Inflammatory macrophage (primary cell): ENCODE results near the gene PPIF.

ENCODE experiments used
- DNase-seq, 2 donors: peaks; one replicate each; pipeline ENCODE4 v3.0.0-alpha.2; 2020 to 2022

Gene PPIF

DNA sequence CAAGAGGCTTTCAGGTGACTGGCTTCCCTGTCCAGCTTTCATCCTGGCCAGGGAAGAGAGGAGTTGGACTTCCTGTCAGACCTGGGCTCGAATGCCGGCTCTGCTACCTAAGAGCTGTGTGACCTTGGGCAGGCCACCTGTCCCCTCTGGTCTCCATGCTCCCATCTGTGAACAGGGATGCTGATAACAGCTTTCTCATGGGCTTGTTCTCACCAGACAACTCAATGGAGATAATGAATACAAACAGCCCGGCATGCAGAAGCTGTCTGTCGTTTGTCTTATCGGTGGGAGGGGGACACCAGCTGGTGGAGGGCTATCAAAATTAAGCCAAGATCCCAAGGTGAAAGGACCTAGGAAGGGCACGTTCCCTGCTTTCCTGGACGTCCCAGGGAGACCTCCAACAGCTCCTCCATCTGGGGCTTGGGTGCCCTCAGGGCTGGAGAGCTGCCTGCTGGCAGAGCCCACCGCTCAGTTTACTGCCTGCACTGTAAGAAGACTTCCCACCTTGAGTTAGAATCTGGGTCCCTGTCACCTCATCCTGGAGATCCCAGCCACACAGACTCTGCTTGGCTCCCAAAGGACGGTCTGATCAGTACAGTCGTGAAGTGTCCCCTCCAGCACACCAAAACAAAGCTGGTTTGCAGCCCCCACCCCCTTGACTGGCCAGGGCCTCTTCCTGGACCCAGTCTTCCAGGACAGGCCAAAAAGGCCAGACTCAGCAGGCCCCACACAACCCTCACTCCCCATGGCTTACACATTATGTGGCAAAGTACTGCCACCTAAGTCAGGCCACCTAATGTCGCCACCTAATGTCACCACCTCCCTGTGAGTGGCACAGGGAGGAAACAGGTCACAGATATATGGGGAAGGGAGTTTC is 40.9 kb downstream of the PPIF start:
- no peak for DNase-seq

DNA sequence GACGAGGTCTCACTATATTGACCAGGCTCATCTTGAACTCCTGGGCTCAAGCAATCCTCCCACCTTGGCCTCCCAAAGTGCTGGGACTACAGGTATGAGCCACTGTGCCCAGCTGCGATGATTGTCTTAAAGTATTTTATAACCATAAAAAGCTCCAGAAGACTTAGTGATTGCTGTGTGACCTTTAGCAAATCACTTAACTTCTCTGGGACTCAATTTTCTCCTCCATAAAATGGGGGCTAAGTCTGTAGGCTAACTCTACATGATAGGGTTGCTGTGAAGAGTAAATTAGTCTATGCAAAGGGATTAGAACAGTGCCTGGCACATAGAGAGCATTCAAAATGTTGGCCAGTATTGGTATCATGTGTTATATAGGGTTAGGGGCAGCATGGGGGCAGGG is 42.8 kb downstream of the PPIF start:
- no peak for DNase-seq

DNA sequence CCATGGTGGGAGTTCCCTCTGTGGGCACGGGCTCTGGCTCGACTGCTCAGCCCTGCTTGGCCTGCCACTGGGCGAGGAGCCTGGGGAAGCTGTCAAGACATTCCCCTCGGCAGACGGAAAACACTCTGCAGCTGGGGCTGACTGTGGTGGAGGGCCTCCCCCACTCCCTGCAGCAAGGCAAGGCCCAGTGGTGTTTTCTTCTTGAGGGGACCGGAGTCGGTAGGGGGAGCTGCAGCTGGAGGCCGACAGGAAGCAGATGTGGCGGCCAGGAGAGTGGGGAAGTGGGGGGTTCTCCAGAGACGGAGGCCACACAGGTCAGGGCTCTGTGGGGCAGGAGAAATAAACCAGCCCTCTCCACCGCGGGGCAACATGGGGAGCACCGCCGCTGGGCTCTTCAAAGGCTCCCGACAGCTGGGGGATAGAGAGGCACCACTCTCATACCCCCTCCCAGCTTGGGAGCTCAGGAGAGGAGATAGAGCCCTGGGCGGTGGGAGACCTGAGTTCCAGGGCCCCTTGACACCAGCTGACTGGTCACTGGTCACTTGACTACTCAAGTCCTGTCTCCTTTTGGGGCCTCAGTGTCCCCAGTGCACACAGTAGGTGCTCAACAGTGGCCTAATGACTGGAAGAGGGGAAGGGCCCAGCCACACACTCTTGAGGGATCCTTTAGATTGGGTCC is 43.4 kb downstream of the PPIF start:
- peak in 1 of 2 donors; percentile 34 for DNase-seq

DNA sequence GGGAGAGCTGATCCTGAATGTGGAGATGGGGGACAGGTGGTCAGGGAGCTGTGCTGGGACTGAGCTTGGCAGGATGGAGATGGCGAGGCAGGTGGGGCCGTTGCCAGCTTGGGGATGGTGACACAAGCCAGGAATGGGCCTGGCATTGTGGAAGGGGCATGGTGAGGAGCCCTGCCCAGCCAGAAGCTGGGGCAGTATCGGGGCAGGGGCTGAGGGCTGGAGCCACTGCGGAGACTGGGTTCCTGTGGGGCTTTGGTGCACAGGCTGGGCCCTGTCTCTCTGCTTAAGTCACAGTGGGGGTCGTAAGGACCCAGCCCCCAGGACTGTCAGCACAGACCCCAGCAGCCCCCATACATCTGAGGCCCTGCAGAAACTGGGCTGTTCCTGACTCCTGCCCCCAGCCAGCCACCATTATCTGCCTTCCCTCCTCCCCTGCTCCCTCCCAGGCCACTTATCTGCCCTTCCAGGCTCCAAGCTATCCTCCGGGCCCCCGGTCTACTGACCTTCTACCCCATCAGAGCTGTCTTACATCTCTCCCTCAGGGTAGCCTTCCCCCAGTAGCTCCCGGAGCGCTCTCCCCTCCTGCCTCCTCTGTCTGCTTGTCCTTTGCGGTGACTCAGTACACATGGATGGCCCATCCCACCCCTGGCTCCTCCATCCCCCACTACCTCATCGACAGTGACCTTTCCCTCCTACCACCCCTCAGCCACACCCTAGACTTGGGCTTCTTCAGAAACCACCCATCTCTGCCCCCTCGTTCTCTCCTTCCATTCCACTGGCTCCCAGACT is 44.2 kb downstream of the PPIF start:
- no peak for DNase-seq

DNA sequence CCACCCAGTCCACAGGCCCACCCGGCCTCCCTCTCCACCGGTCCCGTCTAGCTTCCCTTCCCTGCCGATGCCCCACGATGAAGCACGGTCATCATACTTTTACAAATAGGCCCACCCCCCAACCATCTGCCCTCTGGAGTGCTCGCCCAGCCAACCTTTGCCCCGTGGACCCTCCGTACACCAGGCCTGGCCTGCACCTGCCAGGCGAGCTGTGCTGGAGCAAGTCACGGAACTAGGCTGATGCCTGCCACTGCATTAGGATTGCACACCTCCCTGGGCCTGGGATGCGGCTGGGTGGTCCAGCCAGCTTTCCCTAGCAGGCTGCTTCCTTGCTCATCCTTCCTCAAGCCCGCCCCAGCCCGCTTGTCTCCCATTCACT is 44.7 kb downstream of the PPIF start:
- no peak for DNase-seq

DNA sequence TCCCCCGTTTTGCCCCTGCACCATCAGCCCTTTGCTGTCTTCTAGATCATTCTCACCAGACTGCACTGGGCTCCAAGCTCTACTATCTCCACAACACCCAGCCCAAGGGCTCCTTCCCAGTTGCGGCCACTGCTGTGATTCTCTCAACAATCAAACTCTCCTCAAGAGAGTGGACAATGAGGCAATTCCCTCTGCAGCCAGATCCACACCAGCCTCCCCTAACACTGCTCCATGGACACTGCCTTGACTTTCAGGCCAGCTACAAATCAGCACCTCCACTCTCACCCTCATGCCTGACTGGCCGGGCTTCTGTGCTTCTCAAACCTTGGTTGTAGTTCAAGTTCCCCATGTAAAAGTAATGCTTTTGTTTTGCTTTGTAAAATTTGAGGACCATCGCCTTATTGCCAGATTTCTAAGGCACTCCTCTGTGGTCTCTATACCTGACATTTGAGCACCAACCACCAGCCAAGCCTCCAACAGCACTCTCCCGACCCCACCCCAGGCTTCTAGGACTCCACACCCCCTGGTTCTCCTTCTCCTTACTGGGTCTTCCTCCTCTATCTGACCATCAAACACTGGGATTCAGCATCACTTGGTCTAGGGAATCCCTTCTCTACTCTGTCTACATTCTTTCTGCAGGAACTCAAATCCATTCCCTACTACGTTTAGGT is 45.4 kb downstream of the PPIF start:
- DNase-seq: no peak

DNA sequence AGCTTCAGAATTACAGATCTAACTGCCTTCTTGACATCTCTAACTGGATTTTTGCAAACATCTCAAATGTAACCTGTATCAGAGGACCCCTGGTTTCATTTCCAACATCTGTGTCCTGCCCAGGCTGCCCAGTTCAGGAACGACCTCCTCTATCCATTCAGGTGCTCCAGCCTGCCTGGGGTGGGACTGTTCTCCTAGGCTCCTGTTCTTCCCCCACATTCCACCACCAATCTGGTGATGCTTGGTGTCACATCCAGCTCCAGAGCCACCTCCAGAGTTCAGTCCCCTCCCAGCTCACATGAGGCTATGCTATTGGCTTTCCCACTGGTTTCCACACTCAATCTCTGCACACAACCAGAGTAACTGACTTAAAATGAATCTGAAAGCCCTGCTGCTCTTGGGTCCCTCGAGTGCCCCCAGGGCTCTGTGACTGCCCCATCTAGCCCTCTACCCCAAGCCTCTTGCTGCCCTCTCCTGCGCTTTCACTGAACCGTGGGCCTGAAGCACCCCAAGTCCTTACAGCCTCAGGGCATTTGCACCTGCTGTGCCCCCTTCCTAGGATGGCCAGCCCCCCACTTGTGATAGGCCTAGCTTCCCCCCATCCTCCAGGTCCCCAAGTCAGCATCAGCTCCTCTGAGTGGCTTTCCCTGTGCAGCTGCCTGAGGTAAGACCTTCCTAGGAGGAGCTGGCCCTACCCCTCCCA is 46.1 kb downstream of the PPIF start:
- DNase-seq: no peak

DNA sequence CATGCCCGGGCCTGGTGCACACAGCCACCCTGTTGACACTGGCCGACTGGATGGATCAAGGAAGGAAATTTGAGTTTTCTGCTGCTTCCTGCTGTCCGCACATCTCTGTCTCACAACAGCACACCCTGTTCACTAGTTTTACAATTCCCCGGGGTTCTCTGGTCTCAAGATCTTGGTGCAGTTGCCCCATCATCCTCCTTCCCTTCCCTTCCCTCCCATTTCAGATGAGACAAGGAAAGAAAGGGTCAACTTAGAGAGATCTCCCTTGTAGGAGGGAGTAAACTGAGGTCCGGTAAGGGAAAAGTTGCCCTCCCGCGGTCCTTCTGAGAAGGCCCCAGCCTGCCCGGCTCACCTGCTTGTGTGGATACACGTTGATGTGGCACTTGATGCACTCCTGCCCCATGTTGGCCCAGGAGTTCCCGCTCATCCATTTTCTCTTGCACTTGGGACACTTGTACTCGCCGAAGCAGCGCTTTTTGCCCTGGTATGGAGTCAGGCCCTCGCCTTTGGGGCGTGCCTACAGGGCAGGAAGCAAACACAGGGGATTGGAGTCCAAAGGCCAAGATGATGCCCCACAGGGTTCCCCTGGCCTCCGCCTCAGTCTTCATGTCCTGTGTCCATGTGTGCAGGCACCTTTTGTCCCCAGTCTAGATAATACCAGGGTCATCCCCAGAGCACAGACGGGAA is 46.8 kb downstream of the PPIF start:
- DNase-seq: no peak

DNA sequence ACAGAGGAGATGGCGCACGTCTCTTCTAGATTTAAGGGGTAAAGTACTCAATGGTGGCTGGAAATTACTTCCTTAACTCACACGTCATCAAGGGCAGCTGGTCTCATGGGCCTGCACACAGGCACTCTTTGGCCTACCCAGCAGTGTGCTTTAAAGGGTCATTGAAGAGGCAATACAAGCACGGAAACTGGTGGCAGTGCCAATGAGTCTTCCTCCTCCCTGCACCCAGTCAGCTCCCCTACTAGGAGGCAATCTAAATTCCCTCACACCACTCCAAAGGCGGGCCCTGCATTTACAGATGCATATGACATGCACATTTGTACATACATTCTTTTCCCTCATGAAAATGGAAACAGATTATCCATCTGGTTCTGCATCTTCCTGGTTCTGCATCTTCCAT is 47.4 kb downstream of the PPIF start:
- DNase-seq: no peak

DNA sequence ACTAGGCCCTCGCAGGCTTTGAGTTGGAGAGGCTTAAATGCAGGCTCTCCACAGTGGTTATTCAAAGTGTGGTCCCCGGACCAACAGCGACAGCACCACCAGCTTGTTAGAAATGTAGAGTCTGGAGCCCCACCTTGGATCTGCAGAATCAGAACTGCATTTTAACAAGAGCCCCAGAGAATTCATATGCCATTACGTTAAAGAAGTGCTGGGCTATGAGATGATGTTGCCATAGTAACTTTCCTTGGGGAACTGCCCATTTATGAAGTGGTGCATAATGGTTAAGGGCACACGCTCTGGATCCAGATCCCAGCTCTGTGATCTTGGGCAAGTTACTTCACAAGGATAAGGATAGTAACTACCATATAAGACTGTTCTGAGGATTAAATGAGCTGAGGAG is 49.3 kb downstream of the PPIF start:
- no peak for DNase-seq

DNA sequence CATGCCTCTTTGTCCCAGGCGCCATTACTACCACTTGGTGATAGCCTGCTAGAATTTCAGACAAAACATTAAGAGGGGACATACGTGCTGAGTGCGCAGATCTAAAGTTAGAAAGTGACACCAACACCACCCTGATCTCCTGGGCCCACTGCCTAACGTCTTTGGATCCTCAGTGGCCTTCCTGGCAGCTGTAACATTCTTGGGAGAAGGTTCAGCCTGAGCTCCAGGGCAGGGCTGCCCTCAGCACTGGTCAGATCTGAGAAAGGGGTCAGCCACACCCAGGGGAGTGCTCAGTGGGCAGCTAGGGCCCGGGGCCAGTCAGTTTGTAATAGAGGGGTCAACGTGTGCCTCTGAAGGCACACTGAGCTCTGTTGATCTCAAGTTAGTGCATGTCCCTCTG is 49.8 kb downstream of the PPIF start:
- DNase-seq: no peak

DNA sequence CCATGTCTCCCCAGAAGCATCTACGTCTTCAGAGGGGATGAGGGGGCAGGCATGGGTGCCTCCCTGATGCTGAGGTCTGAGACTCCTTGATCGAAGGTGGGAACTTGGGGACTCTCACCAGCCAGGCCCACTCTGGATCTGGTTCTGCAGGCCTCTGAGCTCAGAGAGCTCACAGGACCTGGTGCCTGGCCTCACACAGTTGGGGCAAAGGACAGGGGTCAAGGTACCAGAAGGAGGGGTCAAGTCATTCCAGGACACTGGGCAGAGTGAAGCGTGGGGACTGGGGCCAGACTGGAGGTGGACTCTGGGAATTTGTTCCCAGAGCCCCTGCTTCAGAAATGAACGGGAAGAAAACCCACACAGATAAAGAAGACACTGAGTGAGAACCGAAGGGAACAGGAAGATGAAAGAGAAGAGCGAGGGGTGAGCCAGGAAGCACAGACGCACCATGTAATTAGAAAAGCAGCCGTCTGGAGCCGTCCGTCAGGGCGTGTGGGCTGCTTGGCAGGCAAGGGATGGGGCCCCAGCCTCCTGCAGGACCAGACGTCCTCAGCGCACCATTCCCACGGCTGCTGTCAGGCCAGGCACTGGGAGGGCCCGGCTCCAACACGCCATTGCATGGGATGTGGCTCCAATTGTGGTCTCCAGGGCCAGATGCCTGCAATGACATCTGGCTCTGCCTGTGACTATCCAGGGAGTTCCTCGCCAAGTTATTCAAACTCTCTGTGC is 50.5 kb downstream of the PPIF start:
- no peak for DNase-seq

DNA sequence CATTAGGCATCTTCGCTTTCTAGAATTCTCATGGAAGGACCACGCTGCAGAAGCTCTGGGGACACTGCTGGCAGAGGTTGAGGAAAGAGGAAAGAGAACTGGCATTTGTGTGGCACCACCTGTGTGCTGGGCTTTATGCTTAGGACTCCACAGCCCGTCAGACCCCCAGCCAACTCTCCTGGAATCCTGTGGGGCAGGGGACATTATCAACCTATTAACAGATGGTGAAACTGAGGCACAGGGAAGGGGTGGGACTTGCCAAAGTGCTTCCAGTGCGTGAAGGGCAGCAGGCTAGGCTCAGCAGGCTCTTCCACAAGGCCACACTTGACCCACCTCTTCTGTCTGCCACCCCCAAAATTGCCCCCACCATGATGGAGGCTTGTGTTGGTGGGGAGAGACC is 51.4 kb downstream of the PPIF start:
- no peak for DNase-seq

DNA sequence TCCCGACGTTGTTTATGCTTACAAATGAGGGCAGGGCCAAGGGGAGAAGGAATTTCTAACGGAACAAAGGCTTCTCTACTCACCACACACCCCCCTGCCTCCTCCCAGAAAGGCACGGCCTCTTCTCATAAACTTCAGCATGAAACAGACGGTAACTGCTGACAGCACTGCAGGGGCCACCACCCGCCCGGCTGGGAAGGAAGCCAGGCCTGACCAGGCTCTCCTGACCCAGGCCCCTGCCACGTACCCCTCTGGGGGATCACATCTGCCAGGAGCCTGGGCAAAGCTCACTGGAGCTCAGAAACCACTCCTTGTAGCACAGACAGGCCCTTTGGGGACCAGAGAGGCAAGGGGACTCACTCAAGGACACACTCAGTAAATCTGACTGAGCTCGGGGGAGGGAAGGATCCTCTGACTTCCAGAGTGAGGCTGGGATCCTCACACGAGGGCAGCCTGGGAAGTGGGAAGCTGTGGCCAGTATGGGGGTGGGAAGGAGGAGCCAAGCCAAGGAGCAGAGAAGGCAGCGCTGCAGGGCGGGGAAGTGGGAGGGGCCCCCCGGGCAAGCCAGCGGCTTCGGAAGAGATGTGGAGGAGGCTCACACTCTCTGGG is 52.1 kb downstream of the PPIF start:
- peak; percentile 83 to 93 for DNase-seq

DNA sequence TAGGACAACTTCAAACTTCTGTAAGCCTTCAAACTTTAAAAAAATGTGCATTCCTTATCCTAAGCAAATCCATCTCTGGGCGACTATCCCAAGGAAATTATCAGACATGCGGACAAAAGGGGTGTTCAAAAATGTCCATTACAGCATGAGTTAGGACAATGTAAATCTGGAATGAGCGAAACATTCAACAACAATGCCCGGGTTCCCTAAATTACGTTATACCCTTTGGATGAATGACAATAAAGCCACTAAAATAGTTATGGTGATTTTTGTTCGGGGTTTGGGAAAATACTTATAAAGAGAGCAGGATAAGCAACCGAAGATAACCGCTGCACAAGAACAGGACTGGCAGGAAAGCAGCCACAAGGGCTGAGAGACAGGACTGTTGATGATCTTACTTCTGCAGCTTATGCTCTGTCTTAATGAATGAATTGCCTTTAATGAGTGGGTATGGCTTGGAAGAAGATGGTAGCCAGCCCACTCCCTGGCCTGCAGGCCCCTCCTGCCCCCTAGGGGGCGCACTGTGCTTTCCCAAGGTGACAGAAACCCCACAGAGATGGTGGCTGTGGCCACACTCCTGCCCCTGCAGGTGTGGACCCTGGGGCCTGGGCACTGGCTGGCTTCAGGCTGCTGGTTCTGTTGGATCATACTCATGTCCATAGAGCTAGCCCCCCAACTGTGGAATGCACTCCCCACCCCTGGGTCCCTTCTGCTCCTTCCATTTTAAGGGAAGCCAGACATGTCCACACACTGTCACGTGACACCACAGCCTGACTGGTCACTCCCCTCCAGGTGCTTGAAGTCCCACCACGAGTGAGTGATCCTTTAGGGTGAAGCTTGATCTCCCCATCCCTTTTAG is 53.1 kb downstream of the PPIF start:
- peak in 1 of 2 donors; percentile 34 for DNase-seq

DNA sequence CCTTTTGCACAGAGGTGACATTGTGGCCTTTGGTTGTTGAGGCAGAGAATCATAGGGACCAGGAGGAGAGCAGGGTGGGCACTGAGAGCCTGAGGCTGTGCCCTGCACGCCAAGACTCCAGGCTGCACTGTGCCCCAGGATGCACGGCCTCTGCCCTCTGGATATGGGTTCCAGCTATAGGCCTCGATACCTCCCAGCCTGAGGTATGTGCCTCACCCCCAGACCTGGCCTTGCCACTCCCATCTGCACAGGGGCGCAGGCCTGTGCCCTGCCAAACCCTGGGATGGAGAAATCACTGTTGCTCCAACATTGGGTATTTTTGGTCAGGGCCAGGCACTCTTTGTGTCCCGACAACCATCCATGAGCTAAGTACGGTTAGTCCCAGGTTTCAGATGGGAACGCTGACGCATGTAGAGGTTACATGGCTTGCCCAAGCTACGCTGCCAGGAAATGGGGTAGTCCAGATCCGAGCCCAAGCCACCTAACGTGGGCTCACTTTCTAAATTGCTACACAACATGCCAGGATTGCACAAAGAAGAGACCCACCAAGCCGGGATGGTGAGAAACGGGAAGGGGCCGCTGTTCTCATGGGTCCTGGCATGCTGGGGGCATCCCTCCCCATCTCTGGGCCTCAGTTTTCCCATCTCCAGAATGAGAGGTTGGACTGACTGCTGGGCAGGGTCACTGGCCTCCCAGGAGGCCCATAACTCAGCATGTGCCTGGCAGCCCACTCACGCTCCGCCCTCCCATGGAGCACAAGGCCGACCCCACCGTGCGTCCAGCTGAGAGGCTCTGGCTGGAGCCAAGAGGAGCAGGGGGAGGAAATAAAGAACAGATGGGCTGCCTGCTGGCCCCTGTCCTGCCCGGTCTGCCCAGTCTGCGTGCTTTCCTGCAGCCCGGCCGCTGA is 54.0 kb downstream of the PPIF start:
- no peak for DNase-seq

DNA sequence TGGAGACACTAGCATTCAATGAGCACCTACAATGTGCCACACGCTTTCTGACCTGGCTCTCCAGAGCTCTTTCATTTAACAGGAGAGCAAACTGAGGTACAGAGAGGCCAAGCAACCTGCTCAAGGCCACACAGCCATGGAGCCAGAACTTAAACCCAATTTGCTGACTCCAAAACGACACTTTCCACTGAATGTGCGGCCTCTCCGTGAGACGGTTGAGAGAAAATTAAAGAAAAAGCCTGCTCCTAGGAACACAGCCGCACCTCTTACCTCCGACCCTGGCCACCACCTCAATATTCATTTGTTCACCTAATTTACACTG is 55.3 kb downstream of the PPIF start:
- no peak for DNase-seq

DNA sequence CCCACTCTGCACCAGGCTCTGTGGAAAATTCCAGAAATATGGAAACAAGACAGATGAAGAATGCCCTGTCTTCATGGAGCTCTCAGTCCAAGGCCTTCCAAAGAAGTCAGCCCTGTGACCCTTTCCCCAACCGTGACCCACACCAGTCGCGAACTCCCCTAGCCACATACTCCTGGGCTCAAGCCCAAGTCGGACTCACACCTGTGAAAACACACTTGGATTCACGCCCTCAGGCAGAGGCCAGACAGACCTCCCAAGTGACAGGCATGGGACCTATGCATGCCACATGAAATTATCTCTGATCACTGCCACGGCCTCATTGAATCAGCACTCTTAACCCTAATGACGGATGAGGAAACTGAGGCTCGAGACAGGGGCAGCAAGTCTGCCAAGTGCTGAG is 55.7 kb downstream of the PPIF start:
- no peak for DNase-seq
